Endodermal cell (in vitro differentiated cells): ENCODE results near the gene MAP4K3. TPM values are rescaled to one million over a fixed set of nuclear protein-coding genes. Genes with fewer than 3 reads are reported as not detected.

Source experiments
- DNase-seq: peaks from one replicate; pipeline ENCODE4 v3.0.0-alpha.2; 2017
- H3K27ac ChIP-seq: 2 replicates; pipeline ENCODE4 v1.5.1; 2013; ENCODE audit warnings: mild to moderate bottlenecking, low read depth, low read length, moderate library complexity
- H3K27me3 ChIP-seq: 2 replicates; pipeline ENCODE4 v1.6.1; 2013; ENCODE audit warnings: mild to moderate bottlenecking, low read length, moderate library complexity; ENCODE audit not compliant: insufficient read depth, control insufficient read depth, poor library complexity, severe bottlenecking
- H3K36me3 ChIP-seq: 2 replicates; pipeline ENCODE4 v1.7.0; 2013; ENCODE audit warnings: mild to moderate bottlenecking, low read length, moderate library complexity; ENCODE audit not compliant: control insufficient read depth, insufficient read depth
- H3K4me1 ChIP-seq: one replicate; pipeline ENCODE4 v1.7.0; 2013; ENCODE audit warnings: low read length; ENCODE audit not compliant: control insufficient read depth, insufficient read depth
- H3K4me3 ChIP-seq: 2 replicates; pipeline ENCODE4 v1.5.1; 2013; ENCODE audit warnings: mild to moderate bottlenecking, low read length, moderate library complexity
- H3K9ac ChIP-seq: 2 replicates; pipeline ENCODE4 v1.6.1; 2013; ENCODE audit warnings: mild to moderate bottlenecking, low read length, moderate library complexity; ENCODE audit not compliant: poor library complexity, severe bottlenecking; ENCODE audit errors: extremely low read depth
- H3K9me3 ChIP-seq: 2 replicates; pipeline ENCODE4 v1.6.1; 2013; ENCODE audit warnings: mild to moderate bottlenecking, low read length, moderate library complexity; ENCODE audit not compliant: control insufficient read depth
- H3K27ac Mint-ChIP-seq: 2 replicates; pipeline ENCODE4 v1.8.0; 2020; ENCODE audit warnings: mixed read lengths
- H3K27me3 Mint-ChIP-seq: 2 replicates; pipeline ENCODE4 v1.8.0; 2021; ENCODE audit warnings: mild to moderate bottlenecking, mixed read lengths; ENCODE audit not compliant: insufficient read depth
- H3K36me3 Mint-ChIP-seq: 2 replicates; pipeline ENCODE4 v1.8.0; 2020; ENCODE audit warnings: low read depth, mixed read lengths
- H3K4me1 Mint-ChIP-seq: 2 replicates; pipeline ENCODE4 v1.8.0; 2020; ENCODE audit warnings: mixed read lengths
- H3K4me3 Mint-ChIP-seq: 2 replicates; pipeline ENCODE4 v1.8.0; 2020; ENCODE audit warnings: mild to moderate bottlenecking, moderate library complexity, mixed read lengths
- H3K9me3 Mint-ChIP-seq: 2 replicates; pipeline ENCODE4 v1.8.0; 2020; ENCODE audit warnings: mild to moderate bottlenecking, mixed read lengths
- CTCF ChIP-seq: fragments of 200-600 bp; sonication (generic); conservative IDR thresholded peaks from 2 replicates; pipeline ENCODE4 v1.5.0; 2021; ENCODE audit warnings: antibody characterized with exemption, mild to moderate bottlenecking
- WGBS, 2 experiments: methylation state at CpG; one replicate each; pipeline versions ENCODE4 v1.1.5 to v1.1.7; 2013; ENCODE audit warnings: missing lambda C conversion rate in 2 of 2, mixed read lengths in 1 of 2; ENCODE audit not compliant: insufficient coverage in 1 of 2, insufficient read length in 1 of 2; 5-methylcytosine and 5-hydroxymethylcytosine counted together
- total RNA-seq, 2 donors: library from RNA; stranded (reverse); fragmentation: NEBNext Ultra II Directional in 1 of 2; extraction: Animal tissue kit (Norgen Biotek cat#: 25700) in 1 of 2; gene quantifications; 2 replicates in 1 of 2; 3 replicates in 1 of 2; pipeline ENCODE4 v1.2.1, GENCODE V29; 2021

The MAP4K3 gene
- total RNA-seq, 2 donors from 2014 or later = 39.1 to 45.5 TPM

GRCh38 chr2:39308778-39309177, 128.3 kb downstream of the MAP4K3 start:
- H3K9me3 Mint-ChIP-seq = no peaks in the 10 kb centered on the region
- no peaks in the 10 kb centered on the region for H3K4me1 ChIP-seq
- no peak overlapping the region for H3K9ac ChIP-seq
- 92% methylated on average over 1 of the region's 1 CpG; no CpG with 5 or more reads in 1 of the 2 experiments for WGBS, 2 experiments
- peaks cover 31% of the 10 kb centered on the region for H3K36me3 ChIP-seq
- no peaks in the 10 kb centered on the region for H3K27me3 ChIP-seq
- no peak for DNase-seq
- H3K27ac ChIP-seq = no peak overlapping the region
- H3K27ac Mint-ChIP-seq = no peak overlapping the region
- H3K4me3 ChIP-seq = no peak overlapping the region
- peaks cover 34% of the 10 kb centered on the region for H3K36me3 Mint-ChIP-seq
- no peak overlapping the region for H3K4me3 Mint-ChIP-seq
- H3K4me1 Mint-ChIP-seq = peaks cover 7% of the 10 kb centered on the region
- no peaks in the 10 kb centered on the region for H3K9me3 ChIP-seq
- no peaks in the 10 kb centered on the region for H3K27me3 Mint-ChIP-seq
- TF ChIP-seq CTCF = no peak

DNA sequence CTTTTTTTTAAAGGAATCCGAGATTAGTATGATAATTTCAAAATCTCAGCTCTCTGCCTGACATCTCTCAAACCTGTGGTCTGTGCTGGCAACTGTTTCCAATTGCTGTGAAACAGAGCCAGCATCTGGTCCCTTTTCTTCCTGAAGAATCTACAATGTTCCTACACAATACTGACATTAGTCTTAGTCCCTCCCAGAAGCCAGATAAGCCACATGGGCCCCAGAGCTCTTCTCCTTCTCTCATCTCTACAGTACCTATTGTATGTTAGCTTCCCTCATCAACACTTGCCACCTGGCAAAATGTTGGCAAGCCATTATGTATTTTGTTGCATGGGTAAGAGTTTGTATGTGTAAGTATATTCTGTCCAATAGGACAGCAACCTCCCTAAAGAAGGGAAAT, 130.5 kb downstream of the MAP4K3 start:
- H3K4me1 ChIP-seq = peaks cover 3% of the 10 kb centered on the region
- H3K27me3 ChIP-seq = no peaks in the 10 kb centered on the region
- Mint-ChIP-seq H3K4me1 (peaks cover 13% of the 10 kb centered on the region), H3K4me3 (no peak overlapping the region), H3K27ac (no peak overlapping the region), H3K9me3 (no peaks in the 10 kb centered on the region), H3K27me3 (no peaks in the 10 kb centered on the region), H3K36me3 (peaks cover 32% of the 10 kb centered on the region)
- peaks cover 20% of the 10 kb centered on the region for H3K36me3 ChIP-seq
- TF ChIP-seq CTCF = no peak
- no peak overlapping the region for H3K9ac ChIP-seq
- H3K27ac ChIP-seq = no peak overlapping the region
- H3K4me3 ChIP-seq = no peak overlapping the region
- DNase-seq = no peak
- no peaks in the 10 kb centered on the region for H3K9me3 ChIP-seq
- WGBS, 2 experiments = 91 to 94% methylated on average over 1 of the region's 1 CpG

DNA sequence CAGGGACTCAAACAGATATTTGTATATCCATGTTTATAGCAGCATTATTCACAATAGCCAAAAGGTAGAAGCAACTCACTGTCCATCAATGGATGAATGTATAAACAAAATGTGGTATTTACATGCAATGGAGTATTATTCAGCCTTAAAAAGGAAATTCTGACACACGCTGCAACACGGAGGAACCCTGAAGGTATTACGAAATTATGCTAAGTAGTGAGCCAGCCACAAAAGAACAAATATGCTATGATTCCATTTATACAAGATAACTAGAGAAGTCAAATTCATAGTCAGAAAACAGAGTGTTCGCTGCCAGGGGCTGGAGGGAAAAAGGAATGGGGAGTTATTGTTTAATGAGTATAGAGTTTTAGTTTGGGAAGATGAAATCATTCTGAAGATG, 132.4 kb downstream of the MAP4K3 start:
- TF ChIP-seq CTCF = no peak
- H3K4me3 ChIP-seq = no peak overlapping the region
- no peak overlapping the region for H3K27ac Mint-ChIP-seq
- no peaks in the 10 kb centered on the region for H3K27me3 Mint-ChIP-seq
- H3K9me3 Mint-ChIP-seq = peaks cover 2% of the 10 kb centered on the region
- peaks cover 21% of the 10 kb centered on the region for H3K4me1 Mint-ChIP-seq
- no peak overlapping the region for H3K4me3 Mint-ChIP-seq
- H3K36me3 ChIP-seq = peaks cover 8% of the 10 kb centered on the region
- H3K4me1 ChIP-seq = peaks cover 3% of the 10 kb centered on the region
- no peak overlapping the region for H3K9ac ChIP-seq
- no peaks in the 10 kb centered on the region for H3K27me3 ChIP-seq
- no peak for DNase-seq
- H3K9me3 ChIP-seq = no peaks in the 10 kb centered on the region
- no peak overlapping the region for H3K27ac ChIP-seq
- 86 to 99% methylated on average over 1 to 4 of the region's 4 CpGs for WGBS, 2 experiments
- peaks cover 15% of the 10 kb centered on the region for H3K36me3 Mint-ChIP-seq
